Esophagus squamous epithelium (tissue), 5 donors: ENCODE results near the gene ITGB8. TPM values are rescaled to one million over a fixed set of nuclear protein-coding genes. Genes with fewer than 3 reads are reported as not detected.
A peak's percentile ranks its signal among the peaks of the same experiment; 100 is the strongest.
"Not testable (repeated sequence)": the region's sequence is repeated elsewhere in the genome, so short reads cannot be mapped to it uniquely, and the experiment has no call there.

Source experiments
- DNase-seq: peaks from one replicate; lab custom pipeline; 2025; lab: John Stamatoyannopoulos, UW
- H3K27ac ChIP-seq, 4 donors: fragments of 200-600 bp; sonication (generic); one replicate each; pipeline ENCODE4 v1.5.1; 2016 to 2019; ENCODE audit warnings: mild to moderate bottlenecking in 1 of 4
- H3K27me3 ChIP-seq, 4 donors: fragments of 200-600 bp; sonication (generic); 1 replicate in 3 of 4; 2 replicates in 1 of 4; pipeline versions ENCODE4 v1.5.1 to v1.6.0; 2017 to 2021; ENCODE audit warnings: antibody characterized with exemption in 1 of 4
- H3K36me3 ChIP-seq, 3 donors: fragments of 200-600 bp; sonication (generic); one replicate each; pipeline ENCODE4 v1.5.1; 2016 to 2019
- H3K4me1 ChIP-seq, 3 donors: fragments of 200-600 bp; sonication (generic); one replicate each; pipeline ENCODE4 v1.5.1; 2017 to 2019
- H3K4me3 ChIP-seq, 4 donors: fragments of 200-600 bp; sonication (generic); 1 replicate in 3 of 4; 2 replicates in 1 of 4; pipeline ENCODE4 v1.5.1; 2016 to 2019; ENCODE audit warnings: mild to moderate bottlenecking in 2 of 4, moderate library complexity in 1 of 4
- H3K9me3 ChIP-seq, 3 donors: fragments of 200-600 bp; sonication (generic); one replicate each; pipeline ENCODE4 v1.5.1; 2016 to 2019
- CTCF ChIP-seq, 6 experiments: fragments of 450-650 bp in 4 of 6; fragments of 200-600 bp in 2 of 6; sonication (generic) in 2 of 6; IDR thresholded peaks; one replicate each; pipeline ENCODE4 v1.5.1; 2016 to 2019; ENCODE audit warnings: antibody characterized with exemption in 6 of 6, mild to moderate bottlenecking in 4 of 6, moderate library complexity in 4 of 6
- POLR2A ChIP-seq, 4 donors: fragments of 450-650 bp; IDR thresholded peaks; one replicate each; pipeline ENCODE4 v1.6.1; 2017; ENCODE audit warnings: antibody characterized with exemption in 4 of 4, mild to moderate bottlenecking in 4 of 4, moderate library complexity in 3 of 4
- WGBS, 2 donors: methylation state at CpG; one replicate each; pipeline ENCODE4 v1.1.5; 2018; 5-methylcytosine and 5-hydroxymethylcytosine counted together
- intact Hi-C: fragments of 100-400 bp; cut with DNase I; formaldehyde crosslinking; loops from one replicate; pipeline ENCODE4 v1.15.0; 2022
- total RNA-seq, 4 donors: library from RNA; depleted of rRNA; stranded (reverse); fragments of >200 nt; gene quantifications; one replicate each; pipeline ENCODE4 v1.1.0, GENCODE V29; 2016
- donor health status: DM: yes; HTN: yes; CAD: no.

The ITGB8 gene
- total RNA-seq, 4 donors from 2014 or later, result 23.5 to 30.6 (median 27.4) TPM

- no peak for DNase-seq
- WGBS, 2 donors, result 58 to 70% methylated on average over 3 of the region's 3 CpGs
- Histone ChIP-seq H3K27me3 (no peaks in the 10 kb centered on the region), H3K4me1 (peaks cover 0 to 6% (median 0%) of the 10 kb centered on the region in 3 donors), H3K36me3 (no peaks in the 10 kb centered on the region), H3K27ac (no peak overlapping the region), H3K4me3 (no peak overlapping the region), H3K9me3 (no peaks in the 10 kb centered on the region)
- TF ChIP-seq CTCF (IDR thresholded peaks at IDR 0.05) (no peak), POLR2A (IDR thresholded peaks at IDR 0.05) (no peak)
- intact Hi-C loops, result no loop called here
Measured at GRCh38 chr7:20296901-20297300, 33.8 kb upstream of the ITGB8 start.

- Histone ChIP-seq H3K9me3 (no peaks in the 10 kb centered on the region), H3K36me3 (no peaks in the 10 kb centered on the region), H3K27me3 (no peaks in the 10 kb centered on the region), H3K4me1 (peaks cover 0 to 6% (median 0%) of the 10 kb centered on the region in 3 donors), H3K27ac (no peak overlapping the region), H3K4me3 (no peak overlapping the region)
- intact Hi-C loops, result no loop called here
- TF ChIP-seq CTCF (IDR thresholded peaks at IDR 0.05) (no peak), POLR2A (IDR thresholded peaks at IDR 0.05) (no peak)
- 44 to 73% methylated on average over 1 of the region's 1 CpG for WGBS, 2 donors
- no peak for DNase-seq
Measured at GRCh38 chr7:20298486-20298901, 32.2 kb upstream of the ITGB8 start.

- intact Hi-C loops, result no loop called here
- Histone ChIP-seq H3K27ac (peak overlapping the region in 2 of 4 donors; percentile 31 to 72), H3K27me3 (no peaks in the 10 kb centered on the region), H3K9me3 (no peaks in the 10 kb centered on the region), H3K36me3 (no peaks in the 10 kb centered on the region), H3K4me1 (peaks cover 0 to 6% (median 0%) of the 10 kb centered on the region in 3 donors), H3K4me3 (no peak overlapping the region)
- WGBS, 2 donors, result 78 to 80% methylated on average over 1 of the region's 1 CpG
- TF ChIP-seq POLR2A (IDR thresholded peaks at IDR 0.05), result no peak
- TF ChIP-seq CTCF (IDR thresholded peaks at IDR 0.05), result no peak
- no peak for DNase-seq
Measured at GRCh38 chr7:20299145-20299544, 31.6 kb upstream of the ITGB8 start.

- H3K27ac ChIP-seq, result peak overlapping the region in 3 of 4 donors; percentile 31 to 72 (median 40)
- H3K9me3 ChIP-seq, result no peaks in the 10 kb centered on the region
- intact Hi-C loops, result no loop called here
- DNase-seq, result no peak
- H3K27me3 ChIP-seq, result no peaks in the 10 kb centered on the region
- H3K36me3 ChIP-seq, result no peaks in the 10 kb centered on the region
- peak overlapping the region in 1 of 4 donors; percentile 37 for H3K4me3 ChIP-seq
- H3K4me1 ChIP-seq, result peaks cover 0 to 6% (median 0%) of the 10 kb centered on the region in 3 donors
- 78 to 80% methylated on average over 6 of the region's 6 CpGs for WGBS, 2 donors
- TF ChIP-seq POLR2A (IDR thresholded peaks at IDR 0.05) (no peak), CTCF (IDR thresholded peaks at IDR 0.05) (no peak)
Measured at GRCh38 chr7:20299647-20300312, 30.9 kb upstream of the ITGB8 start.

GRCh38 chr7:20301311-20301939 lies 29.3 kb upstream of the ITGB8 start:
- WGBS, 2 donors, result 33 to 36% methylated on average over 4 of the region's 4 CpGs
- TF ChIP-seq CTCF (IDR thresholded peaks at IDR 0.05) (no peak), POLR2A (IDR thresholded peaks at IDR 0.05) (no peak)
- Histone ChIP-seq H3K4me1 (peaks cover 0 to 6% (median 0%) of the 10 kb centered on the region in 3 donors), H3K9me3 (no peaks in the 10 kb centered on the region), H3K27ac (peak overlapping the region in 1 of 4 donors; percentile 40), H3K36me3 (no peaks in the 10 kb centered on the region), H3K27me3 (no peaks in the 10 kb centered on the region), H3K4me3 (no peak overlapping the region)
- no peak for DNase-seq
- intact Hi-C loops, result no loop called here

- H3K27ac ChIP-seq, H3K36me3 ChIP-seq, H3K27me3 ChIP-seq, H3K9me3 ChIP-seq, DNase-seq, H3K4me3 ChIP-seq, H3K4me1 ChIP-seq, intact Hi-C loops: not testable (repeated sequence)
- 94 to 97% methylated on average over 15 to 16 of the region's 16 CpGs for WGBS, 2 donors
Measured at GRCh38 chr7:20302300-20302699, 28.4 kb upstream of the ITGB8 start.
